ENCODE data around the gene FAM181A.

FAM181A gene

DNA sequence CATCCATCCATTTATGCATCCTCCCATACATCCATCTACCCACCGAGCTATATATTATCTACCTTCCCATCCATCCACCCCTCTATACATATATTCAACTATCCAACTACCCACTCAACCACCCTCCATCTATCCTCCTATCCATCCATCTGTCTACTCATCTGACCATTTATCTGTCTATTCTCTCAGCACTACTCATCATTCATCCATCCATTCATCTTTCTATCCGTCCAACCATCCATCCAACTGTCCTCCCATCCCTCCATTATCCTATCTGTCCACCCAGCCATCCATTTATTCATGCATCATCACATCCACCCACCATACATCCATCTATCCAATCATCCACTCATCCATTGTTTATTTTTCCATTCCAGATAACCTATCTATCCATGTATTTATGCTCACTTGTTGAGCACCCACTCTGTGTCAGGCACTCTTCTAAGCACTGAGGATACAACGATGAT is 37.7 kb downstream of the FAM181A start:
- DNase-seq: no peak

DNA sequence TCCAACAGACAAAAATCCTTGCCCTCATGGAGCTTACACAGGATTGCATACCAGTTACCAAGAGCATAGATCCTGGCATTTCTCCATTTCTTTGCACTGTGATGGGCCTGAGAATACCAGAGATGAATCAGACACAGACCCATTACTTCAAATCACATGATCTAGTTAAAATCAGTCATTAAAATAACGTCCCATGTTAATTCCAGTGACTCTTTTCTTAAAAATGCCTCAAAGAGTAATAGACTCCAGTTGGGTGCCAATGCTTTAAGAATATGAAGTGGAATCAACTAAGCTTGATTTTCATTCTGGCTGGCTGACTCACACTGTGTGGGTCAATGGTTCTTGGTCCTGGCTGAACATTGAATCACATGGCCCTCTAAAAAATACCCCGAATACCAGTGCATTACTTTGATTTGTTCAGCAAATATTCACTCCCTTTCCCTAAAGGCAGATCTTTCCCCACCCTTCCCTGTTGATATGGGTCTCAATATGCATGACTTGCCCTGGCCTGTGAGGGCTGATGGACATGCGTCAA is 38.2 kb downstream of the FAM181A start:
- no peak for DNase-seq

DNA sequence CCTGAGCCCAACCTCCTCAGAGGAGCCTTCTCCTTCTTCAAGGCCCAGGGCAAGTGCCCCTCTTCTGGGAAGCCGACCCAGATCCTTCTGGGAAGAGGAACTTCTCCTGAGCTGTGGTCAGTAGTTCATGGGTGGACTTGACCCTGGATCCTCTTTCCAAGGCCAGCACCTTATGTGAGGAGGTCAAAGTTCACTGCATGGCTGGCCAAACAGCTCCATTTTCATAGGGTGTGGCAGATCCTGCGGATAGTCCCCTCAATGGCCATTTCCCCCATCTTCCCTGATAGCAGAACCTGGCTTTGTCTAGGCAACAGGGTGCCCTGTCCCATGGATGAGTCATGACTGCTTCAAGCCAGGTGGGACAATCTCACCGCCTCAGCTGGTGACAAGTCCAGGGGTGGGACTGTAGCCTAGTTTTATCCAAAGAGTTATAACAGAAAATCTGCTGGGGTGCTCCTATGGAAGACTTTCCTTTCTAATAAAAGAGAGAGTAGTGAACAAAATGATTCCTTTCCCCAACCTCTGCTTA is 38.9 kb downstream of the FAM181A start:
- DNase-seq: no peak

DNA sequence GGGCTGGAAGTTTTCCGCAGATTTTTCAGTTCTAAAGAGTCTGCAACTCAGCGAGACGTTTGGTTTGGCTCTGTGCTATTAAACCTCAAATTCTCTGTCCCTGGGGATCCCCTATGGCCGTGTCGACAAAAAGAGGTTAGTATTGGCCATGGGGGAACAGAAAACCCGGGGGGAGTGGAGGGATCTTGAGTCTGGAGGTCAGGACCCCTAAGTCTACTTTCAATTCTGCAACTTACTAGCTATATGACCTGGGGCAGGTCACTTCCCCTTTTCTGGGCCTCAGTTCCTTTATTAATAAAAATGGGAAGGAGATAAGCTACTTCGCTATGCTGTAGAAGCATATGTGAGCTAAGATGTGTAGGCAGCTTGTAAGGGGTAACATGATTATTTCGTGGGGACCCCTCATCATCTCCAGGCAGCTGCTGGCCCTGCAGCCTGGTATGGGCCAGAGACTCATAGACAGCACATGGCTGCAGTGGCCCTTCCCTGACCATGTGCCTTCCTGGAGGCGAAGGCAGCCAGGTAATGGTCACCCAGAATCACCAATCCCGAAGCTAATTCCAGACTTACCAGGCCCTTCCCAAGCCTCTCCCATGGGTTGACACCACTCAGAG is 40.6 kb downstream of the FAM181A start:
- DNase-seq: no peak

DNA sequence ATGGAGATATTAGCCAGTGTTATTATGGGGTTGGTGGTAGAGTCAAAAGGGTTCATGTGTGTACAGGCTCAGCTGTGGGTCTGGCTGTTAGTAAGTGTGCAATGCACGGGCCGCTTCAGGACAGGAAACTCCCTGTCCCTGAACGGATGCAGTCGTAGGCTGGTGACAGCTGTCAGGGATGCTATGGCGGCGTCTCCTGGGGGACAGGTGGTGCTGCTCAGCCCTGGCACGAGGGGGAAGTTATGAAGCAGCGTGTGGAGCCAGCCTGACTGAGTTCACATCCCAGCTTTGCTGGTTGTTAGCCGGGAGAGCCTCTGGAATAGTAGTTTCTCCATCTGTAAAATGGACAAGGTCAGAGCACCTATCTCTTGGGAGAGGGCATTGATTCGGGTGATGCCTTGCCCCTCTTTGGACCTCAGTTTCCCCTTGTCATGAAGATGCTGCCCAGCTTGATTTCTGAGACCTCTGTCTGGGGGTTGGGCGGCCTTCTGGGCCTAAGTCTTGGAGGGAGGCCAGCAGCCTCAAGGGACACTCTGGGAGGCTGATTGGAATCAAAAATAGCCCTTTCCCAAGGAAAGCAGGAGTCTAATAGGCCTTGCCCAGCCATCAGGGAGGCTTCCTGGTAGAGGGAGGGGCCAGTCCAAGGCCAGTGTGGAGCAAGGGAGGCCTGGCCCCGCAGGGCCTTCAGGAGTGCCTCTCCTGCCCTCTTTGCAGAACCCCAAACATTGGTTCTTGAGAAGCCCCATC is 42.1 kb downstream of the FAM181A start:
- no peak for DNase-seq

DNA sequence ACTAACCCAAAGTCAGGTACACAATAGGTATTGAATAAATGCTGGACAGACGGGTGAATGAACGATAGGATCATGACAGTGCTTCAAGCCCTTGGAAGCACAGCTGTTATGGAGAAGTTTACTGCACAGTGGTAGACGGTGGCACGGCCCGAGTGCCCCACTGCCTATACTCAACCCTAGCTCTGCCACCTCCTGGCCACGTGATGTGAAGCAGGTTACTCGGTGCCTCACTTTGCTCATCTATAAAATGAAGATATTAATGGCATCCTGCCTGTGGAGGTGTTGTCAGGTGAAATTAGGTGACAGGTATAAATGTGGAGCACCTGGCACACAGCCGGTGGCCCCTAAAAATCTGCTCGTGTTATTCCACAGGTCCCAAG is 43.4 kb downstream of the FAM181A start:
- no peak for DNase-seq

DNA sequence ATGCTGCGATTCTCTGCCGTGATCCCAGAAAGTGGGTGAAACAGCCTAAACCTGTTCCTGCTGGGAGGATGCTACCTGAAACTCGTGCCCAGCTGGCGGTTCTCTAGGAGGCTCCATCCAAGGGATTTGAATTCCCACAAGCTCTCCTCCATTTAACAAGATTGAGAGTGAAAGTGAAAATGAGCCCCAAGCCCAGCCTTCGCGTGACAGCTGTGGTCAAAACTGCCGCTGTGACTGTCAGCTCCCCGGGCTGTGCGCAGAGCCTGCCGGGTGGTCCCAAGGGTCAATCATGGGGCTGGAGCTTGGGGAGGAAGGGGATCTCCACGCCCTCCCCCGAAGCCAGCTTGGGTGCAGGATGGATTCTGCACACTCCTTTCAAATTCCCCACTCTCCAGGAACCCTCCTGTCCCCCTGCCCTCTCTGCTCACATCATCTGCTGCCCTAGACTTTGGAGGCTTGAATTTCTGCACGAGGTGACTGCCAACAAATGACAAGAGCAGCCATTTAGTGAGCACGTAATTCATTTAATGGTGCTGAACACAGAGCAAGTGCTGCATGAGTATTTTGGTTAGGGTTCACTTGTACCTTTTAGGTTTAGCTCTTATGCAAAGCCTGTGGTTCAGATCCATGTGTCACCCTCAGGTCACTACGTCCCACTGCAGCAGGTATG is 44.0 kb downstream of the FAM181A start:
- DNase-seq: no peak

DNA sequence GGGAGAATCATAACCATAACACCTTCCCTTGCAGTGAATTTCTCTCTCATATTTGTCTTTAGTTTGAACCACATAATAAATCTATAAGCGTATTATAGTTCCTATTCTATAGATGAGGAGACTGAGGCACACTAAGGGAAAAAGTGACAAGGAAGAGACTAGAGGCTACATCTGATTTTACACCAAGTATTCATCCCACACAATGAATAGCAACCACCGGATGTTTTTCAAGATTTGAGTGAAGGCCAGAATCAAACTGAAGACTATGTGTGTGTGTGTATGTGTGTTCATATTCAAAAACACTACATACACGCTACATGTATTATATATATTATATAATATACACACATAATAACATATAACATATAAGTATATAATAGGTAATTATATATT is 44.5 kb downstream of the FAM181A start:
- DNase-seq: no peak

DNA sequence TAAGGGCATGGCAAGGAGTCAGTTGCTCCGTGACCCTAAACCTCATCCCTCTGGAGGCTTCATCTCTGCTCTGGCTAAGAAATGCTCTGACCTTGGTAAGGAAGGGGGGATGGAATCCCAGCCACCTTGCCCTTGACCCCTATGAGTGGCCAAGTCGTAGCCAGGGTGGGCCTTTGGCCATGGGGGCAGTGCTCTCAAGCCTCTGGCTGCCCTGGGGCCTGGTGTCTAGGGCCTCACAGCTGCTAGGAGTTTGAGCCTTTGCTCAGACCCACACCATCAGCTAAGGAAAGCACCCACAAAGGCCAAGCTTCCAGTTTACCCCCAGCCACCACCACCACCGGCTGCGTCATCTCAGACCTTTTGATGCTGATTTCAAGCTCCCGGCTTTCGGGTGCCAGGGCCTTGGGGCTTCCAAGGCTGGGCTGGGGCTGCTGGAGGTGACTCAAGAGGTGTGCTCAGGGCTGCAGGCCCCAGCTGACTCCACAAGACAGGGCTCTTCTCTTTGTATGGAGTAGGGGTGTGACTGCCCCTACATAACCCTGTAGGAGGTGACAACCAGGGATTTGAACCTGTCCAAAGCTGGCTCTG is 45.6 kb downstream of the FAM181A start:
- no peak for DNase-seq

DNA sequence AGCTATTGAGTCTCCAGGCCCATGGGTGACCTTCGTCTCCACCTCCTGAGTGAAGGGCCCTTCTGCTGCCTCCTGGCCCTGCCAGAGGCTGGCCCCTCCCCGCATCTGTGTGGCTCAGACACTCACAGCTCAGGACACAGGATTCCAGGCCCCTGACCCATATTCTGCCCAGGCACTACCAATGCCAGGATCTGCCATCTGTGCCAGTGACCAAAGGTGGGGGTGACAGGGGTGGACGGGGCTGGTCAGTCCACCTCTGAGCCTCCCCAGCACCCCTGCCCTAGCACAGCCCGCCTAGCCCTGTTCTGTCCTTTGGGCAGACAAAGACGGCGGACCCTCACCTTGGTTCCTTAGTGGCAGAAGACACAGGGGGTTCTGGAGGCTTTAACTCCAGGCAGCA is 46.5 kb downstream of the FAM181A start:
- no peak for DNase-seq

DNA sequence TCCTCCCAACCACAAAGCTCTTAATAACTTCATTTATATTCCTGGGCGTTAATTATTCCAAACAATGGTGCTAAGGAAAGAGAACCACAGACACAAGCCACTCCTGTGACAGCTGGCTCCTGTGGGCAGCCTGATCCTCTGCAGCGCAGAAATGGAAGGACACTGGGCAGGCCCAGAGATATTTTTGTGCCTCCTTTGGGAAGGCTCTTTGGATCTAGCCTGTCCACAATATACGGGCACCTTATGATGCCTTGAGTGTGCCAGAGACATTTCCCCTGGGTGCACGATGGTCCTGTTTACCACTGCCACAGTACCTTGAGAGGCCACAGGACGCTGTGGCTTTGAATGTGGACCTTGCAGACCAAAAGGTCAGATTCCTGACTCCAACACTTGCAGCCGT is 47.2 kb downstream of the FAM181A start:
- DNase-seq: no peak

DNA sequence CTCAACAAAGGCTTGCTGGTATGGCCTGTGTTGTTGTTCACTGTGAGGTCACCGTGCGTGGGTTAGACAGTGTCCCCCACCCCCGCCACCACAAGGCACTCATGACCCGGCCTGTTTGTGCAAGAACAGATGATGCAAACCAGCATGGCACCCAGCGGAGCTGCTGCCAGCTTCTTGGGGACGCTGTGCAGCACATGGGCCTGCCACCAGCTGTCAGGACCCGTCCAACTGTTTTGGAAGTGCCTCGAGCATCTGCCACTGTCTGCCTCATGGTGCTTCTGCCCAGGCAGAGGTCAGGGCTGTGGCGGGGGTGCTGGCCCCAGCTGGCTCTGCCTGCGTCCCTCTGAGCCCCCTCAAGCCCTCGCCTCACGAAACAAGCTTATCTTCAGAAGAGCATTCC is 47.7 kb downstream of the FAM181A start:
- DNase-seq: no peak

DNA sequence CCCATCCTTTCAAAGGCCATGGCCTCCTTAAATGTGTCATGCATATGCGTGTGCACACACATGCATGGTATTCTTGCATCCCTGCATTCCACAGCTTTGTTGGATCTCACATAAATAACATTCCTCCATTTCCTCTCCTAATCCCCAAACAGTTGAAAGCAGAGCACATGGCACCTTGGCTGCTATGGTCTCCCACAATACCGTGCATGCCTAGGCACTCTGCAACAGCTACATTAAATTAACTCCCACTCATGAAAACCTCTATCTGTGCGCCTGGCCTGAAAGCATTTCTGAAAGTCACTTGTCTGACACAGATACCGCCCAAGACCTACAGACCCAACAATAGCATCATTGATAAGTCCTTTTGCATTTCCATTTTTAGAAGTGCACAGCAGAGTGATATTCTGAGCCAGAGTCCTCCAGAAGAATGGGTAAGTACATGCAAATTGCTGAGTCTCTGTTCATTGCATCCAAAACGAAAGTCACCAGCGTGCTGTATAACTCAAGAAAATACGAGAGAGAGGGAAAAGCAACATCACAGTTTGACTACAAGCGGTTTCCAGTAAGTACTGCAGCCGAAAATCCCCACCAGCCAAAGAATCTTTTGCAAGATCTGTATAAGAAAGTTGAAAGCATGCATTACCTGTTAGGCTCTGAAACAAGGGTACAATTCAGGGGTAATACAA is 48.8 kb downstream of the FAM181A start:
- no peak for DNase-seq

DNA sequence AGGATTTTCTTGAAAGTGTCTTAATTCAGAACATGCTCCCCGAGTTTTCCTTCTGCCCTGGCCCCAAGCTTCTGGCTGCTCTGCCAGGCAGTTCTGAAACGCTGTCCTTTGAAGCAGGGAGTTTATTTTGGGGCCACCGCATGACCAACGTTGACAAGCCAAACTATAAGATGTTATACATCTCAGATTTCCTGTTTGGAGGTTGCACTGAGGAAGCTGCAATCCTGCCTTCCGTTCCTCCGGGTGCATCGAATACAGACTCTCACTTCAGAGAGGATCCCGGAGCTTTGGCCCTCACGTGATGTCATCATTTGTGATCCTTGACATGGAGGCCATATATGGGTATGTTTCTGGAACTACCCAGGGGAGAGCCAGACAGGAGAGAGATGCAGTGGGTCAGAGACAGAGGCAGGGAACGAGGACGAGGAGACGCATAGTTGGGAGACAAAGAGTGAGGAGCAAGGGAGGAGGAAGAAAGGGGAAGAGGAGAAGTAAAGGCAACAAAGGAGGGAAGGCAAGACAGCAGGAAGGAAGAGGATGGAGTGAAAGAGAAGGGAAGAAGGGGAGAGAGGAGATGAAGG is 49.4 kb downstream of the FAM181A start, which contains the start of gene ASB2:
TSS of gene ASB2 (minus strand) at position 94 of the 581 bp plus-strand sequence. CDS start 12,031 bp downstream, outside the sequence.
- DNase-seq: no peak

DNA sequence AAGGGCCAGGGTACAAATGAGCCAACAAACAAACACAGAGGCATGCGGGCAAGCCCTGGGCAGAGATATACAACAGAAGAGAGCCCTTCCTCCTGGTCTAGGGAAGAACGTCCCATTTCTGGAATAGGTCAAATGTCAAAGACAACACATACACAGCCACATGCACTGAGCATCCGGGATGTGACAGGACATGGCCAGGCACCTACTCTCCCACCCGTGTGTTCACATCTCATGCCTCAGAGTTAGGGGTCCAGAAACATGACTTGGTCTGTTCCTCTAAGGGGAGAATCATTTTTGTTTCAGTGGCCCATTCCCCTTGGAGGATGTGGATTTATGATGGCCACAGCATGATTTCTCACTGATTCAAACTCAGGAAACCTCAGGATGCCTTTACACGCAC is 50.0 kb downstream of the FAM181A start:
- no peak for DNase-seq

DNA sequence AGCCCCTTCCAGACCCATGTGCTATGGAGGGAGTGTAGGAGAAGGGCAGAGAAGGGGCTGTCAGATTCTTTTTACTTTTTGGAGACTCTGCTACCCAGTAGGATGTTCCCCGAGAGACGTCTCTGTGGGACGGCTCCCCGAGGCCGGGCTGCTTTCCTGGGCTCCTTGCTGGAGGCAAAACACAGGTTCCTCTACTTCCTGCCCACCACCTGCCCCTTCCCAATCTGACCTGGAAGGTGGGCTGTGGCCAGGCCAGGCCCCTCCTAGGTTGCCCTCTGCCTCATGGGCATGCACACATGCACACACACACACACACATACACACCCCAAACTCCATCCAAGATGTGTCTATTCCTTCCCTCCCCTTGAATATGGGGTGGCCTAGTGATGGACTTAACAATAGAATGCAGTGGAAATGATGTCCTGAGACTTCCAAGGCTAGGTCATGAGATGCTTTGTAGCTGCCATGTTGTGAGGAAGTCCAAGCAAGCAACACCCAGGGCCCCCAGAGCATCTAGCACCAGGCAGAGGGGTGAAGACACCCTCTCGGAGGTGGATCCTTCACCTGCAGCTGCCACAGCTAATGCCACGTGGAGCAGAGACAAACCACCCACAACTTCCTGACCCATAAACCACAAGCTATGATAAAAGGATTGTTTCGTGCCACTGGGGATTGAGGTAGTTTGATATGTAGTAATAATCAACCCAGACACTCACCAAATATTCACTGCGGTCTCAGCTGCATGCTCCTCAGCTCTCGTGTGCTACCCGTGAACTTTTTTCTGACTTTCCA is 50.8 kb downstream of the FAM181A start:
- DNase-seq: peak; percentile 61 to 63

DNA sequence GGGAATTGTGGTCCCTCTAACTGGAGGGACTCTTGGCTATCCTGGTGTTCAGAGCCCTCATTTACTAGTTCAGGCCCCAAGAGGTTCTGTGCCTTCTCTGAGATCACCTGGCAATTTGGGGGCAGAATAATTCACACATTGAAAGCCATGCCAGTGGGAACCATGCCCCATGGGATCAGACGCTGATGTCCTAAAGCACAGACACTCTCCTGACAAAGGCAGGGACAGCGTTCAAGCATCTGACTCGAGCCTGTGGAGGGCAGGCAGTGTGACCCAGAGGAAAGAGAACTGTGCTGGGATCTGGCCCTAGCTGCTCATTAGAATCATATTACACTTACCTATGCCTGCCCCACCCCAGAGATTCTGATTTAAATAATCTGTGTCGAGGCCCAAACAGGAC is 51.6 kb downstream of the FAM181A start:
- no peak for DNase-seq
